ENCODE data around the gene TULP4. TPM values are rescaled to one million over a fixed set of nuclear protein-coding genes. Genes with fewer than 3 reads are reported as not detected.

The TULP4 gene
- total RNA-seq: 100 to 1,000 TPM; 123 to 159 TPM
- long read RNA-seq, partial matches to known transcripts: 2 of 4 reads
- long read RNA-seq, other reads (novel, unspliced or antisense): 2 of 4 reads

DNA sequence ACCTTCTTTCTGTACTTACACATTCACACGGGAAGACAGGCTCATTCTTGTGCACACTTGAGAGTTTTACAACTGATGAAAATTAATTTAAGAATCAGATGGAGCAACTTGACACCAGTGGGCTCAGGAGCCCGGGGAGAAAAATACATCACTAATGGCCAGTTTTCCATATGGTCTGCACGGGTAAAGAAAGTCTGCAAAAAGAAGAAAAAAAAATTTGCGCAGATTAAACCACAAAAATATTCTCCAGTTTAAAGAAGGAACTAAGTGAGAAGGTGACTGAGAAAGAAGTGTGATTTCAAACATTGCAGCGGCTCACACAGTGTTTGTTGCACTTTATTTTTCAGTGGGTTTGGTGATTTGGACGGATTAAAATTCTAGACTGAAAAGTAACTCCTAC is at the start of gene TULP4:
Gene TULP4, plus strand, starts transcription at position 301 of the 400 bp plus-strand sequence. CDS start 1,552 bp downstream, outside the sequence.
- no peak for ATAC-seq
- intact Hi-C loops (cut with DNase I): no loop called here
- DNase-seq: no peak

GRCh38 chr6:158262755-158263154 is 49.5 kb upstream of the TULP4 start:
- DNase-seq: no peak
- intact Hi-C loops (cut with DNase I): no loop called here
- no peak for ATAC-seq

- DNase-seq (no peak), ATAC-seq (no peak)
- intact Hi-C loops (cut with DNase I): no loop called here
Observed at GRCh38 chr6:158264180-158264579, 48.1 kb upstream of the TULP4 start.

GRCh38 chr6:158266131-158266530 is 46.1 kb upstream of the TULP4 start:
- no peak for ATAC-seq
- DNase-seq: no peak
- intact Hi-C loops (cut with DNase I): no loop called here

DNA sequence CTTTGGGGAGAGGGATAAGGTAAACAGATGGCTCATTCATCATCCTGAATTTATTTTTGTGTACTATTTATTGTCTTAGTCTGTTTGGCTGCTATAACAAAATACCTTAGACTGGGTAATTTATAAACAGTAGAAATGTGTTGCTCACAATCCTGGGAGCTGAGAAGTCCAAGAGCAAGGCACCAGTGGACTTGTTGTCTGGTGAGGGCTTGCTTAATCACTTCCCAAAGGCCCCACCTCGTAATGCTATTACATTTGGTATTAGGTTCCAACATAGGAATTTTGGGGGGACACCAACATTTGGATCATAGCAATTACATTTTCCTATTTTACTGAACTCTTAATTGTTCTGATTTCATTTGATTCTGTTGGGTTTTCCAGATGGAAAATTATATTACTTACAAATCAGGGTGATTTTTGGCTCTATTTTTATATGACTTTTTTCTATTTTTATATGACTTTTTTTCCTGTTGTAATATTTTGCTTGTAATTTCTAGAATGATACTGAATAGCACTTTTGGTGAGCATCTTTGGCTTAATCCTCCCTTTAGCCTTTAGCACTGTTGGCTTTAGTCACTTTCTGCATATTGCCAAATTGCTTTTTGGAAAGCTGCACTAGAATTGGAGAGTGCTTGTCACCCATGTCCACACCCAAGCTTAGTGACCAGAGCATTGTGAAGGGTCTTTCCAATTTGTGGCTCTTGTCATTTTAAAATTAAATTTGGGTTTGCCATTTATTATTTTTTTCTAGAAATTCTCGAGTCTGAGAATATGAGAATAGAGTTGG is 43.7 kb upstream of the TULP4 start:
- no peak for DNase-seq
- intact Hi-C loops (cut with DNase I): no loop called here
- peak; percentile 24 to 70 for ATAC-seq

GRCh38 chr6:158269657-158270056 is 42.6 kb upstream of the TULP4 start:
- DNase-seq (no peak), ATAC-seq (no peak)
- intact Hi-C loops (cut with DNase I): no loop called here

- DNase-seq (peak; percentile 40), ATAC-seq (peak; percentile 72 to 76)
- intact Hi-C loops (cut with DNase I): no loop called here
Observed at GRCh38 chr6:158270389-158271127, 41.7 kb upstream of the TULP4 start.

DNA sequence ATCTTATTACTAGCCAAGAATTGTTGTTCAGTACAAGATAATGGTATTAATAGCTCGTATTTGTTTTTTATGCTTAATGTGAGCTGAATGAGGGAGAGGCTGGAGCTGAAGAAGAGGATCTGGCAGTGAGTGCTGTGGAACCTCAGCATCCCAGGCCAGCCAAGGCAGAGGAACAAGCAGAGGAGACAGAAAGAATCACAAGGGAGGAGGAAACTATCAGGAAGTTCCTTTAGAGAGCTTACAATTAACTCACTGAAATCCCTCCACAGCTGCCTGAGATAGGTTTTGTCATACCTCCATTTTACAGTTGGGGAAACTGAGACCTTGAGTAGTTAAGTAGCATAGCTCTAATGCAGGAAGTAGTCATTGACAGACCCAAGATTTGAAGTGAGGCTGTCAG is 39.9 kb upstream of the TULP4 start:
- ATAC-seq (no peak), DNase-seq (no peak)
- intact Hi-C loops (cut with DNase I): no loop called here

DNA sequence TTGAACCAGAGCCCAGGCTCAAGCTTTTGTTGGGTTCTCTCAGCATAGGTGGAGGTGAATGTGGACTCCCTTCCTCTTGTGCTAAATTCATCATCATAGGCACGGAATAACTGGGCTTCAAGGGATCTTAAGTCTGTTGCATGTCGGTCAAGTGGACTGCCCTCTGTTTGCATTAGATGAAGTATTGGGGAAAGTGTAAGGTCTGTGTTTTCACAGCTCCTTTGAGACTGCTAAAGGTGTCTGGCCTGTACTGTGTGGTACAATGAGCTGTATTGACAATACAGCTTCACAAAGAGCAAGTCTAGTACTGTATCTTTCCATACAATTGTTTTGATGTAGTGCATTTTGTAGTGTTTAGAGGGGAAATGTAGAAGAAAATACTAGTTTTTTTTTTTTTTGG is 34.3 kb upstream of the TULP4 start:
- no peak for ATAC-seq
- intact Hi-C loops (cut with DNase I): no loop called here
- no peak for DNase-seq

DNA sequence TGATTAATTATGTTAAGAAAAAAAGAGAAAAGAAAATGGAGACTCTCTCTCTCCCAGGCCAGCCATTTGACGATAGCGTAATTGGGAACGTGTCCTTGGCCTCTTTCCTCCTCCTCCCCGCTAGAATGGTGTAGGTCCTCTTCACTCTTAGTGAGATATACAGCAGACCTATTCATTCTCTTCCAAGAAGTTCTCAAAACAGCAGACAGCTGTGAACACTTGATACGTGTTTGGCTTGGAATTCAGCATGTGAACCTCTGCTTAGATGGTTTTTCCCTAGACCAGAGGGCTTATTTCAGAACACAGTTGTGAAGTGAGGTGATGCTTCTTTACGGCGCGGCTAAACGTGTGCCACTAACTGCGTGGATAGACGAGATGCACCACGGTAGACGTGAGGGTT is 32.6 kb upstream of the TULP4 start:
- DNase-seq (no peak), ATAC-seq (peak in 1 of 2 donors; percentile 85)
- intact Hi-C loops (cut with DNase I): no loop called here

GRCh38 chr6:158283304-158283980 is 28.8 kb upstream of the TULP4 start:
- ATAC-seq: peak; percentile 59 to 76
- intact Hi-C loops (cut with DNase I): no loop called here
- DNase-seq: no peak

- intact Hi-C loops (cut with DNase I): no loop called here
- DNase-seq: no peak
- ATAC-seq: peak; percentile 75 to 87
Observed at GRCh38 chr6:158284007-158284875, 28.0 kb upstream of the TULP4 start.

DNA sequence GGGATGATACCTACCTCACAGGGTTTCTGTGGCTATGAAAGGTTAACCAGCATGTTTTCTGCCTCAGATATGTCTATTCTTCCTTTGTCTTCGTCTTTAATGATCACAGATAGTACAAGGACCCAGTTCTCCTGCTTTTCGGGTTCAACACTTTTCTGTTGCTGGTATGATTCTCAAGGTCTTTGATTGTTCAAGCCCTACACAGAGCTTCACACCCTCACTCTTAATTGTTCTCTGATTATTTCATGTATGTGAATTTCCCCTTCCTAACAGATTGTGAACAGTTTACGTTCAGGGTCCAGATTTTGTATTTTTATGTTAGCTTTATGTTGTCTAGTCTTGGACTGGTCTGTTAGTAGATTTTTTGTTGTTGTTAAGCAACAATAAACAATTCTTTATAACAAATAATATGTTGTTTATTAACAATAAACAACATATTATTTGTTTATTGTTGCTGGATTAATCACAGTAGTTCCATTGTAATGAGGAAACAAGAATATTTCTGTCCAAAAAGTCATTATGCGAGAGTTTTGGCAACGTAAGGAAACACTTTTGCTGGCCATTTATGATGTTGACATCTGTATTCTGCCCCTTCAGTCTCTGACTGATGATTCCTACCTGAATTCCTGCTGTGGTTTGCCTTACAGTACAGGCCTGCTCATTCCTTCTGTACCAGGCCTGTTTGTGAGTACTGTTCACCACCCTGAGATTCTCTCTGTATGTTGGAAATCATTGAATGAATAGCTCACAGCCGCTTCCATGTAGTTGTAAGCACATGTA is 27.2 kb upstream of the TULP4 start:
- intact Hi-C loops (cut with DNase I): no loop called here
- ATAC-seq (no peak), DNase-seq (no peak)

GRCh38 chr6:158285656-158286021 is 26.6 kb upstream of the TULP4 start:
- intact Hi-C loops (cut with DNase I): no loop called here
- DNase-seq (no peak), ATAC-seq (no peak)

- DNase-seq (no peak), ATAC-seq (peak in 1 of 2 donors; percentile 16)
- intact Hi-C loops (cut with DNase I): no loop called here
Observed at GRCh38 chr6:158286413-158286812, 25.9 kb upstream of the TULP4 start.

GRCh38 chr6:158287047-158287446 is 25.2 kb upstream of the TULP4 start:
- ATAC-seq: no peak
- intact Hi-C loops (cut with DNase I): no loop called here
- DNase-seq: no peak

DNA sequence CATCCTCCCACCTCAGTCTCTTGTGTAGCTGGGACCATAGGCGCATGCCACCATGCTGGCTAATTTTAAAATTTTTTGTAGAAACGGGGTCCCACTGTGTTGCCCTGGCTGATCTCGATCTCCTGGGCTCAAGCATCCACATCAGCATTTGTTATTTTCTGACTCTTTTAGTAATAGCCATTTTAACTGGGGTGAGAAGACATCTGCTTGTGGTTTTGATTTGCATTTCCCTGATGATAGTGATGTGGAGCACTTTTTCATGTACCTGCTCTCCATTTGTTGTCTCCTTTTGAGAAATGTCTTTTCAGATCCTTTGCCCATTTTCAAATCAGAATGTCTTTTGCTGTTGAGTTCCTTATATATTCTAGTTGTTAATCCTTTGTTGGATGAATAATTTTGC is 22.2 kb upstream of the TULP4 start:
- no peak for ATAC-seq
- DNase-seq: no peak
- intact Hi-C loops (cut with DNase I): no loop called here

DNA sequence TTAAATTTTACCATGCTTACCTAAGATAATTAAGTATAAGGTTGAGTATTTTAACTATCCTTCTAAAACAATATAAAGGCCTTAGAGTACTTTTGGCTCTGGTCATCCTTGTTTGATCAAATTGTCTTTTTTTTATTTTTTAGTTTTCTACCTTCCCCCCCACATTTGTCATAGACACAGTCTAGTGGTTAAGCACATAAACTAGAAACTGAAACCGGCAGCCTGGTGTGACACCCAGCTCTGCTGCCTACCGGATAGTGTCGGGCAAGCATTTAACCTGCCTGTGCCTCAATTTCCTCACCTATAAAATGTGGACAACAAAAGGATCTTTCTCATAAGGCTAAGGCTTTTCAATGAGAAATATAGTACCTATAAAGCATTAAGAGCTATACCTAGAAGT is 21.6 kb upstream of the TULP4 start:
- ATAC-seq: peak in 1 of 2 donors; percentile 61

More for the DNA sequence above, 21.6 kb upstream of the TULP4 start:
- intact Hi-C loops (cut with DNase I): no loop called here
- DNase-seq: no peak

All from left cardiac atrium (tissue), 4 donors.